ENCODE results near the gene DAPK2.

The DAPK2 gene

GRCh38 chr15:63922916-63923315, 123.4 kb downstream of the DAPK2 start:
- H3K9me2 ChIP-seq (replicated peaks; ENCODE audit: insufficient read depth, low read length): no peaks in the 10 kb centered on the region
- no peak overlapping the region for H3K4me2 ChIP-seq (ENCODE audit: low read depth, low read length)
- DNase-seq: no peak
- no peak overlapping the region for H2AFZ ChIP-seq (ENCODE audit: low read length)
- H3F3A ChIP-seq (ENCODE audit: insufficient read depth, low read length): 0 out of 2 replicates have a peak, but pooled peaks cover 7% of the 10 kb centered on the region
- no peak overlapping the region for H3K27ac ChIP-seq (ENCODE audit: low read length)
- H3K79me2 ChIP-seq (ENCODE audit: low read length): no peaks in the 10 kb centered on the region
- H3K9me3 ChIP-seq (replicated peaks; ENCODE audit: insufficient read depth, low read length): no peaks in the 10 kb centered on the region
- no peaks in the 10 kb centered on the region for H3K36me3 ChIP-seq (replicated peaks; ENCODE audit: insufficient read depth, low read length)
- H3K9ac ChIP-seq (ENCODE audit: low read length): no peak overlapping the region
- H4K20me1 ChIP-seq (ENCODE audit: insufficient read depth, low read length): no peaks in the 10 kb centered on the region
- peaks cover 34% of the 10 kb centered on the region for H3K4me1 ChIP-seq (ENCODE audit: low read length)
- H3K27me3 ChIP-seq (replicated peaks; ENCODE audit: insufficient read depth, low read length): no peaks in the 10 kb centered on the region
- no peak overlapping the region for H3K4me3 ChIP-seq (ENCODE audit: low read length)
- TF ChIP-seq EZH2phosphoT487 (IDR thresholded peaks at IDR 0.05; ENCODE audit: low read length) (no peak), CTCF (IDR thresholded peaks at IDR 0.05; ENCODE audit: low read length) (no peak), EZH2 (optimal IDR thresholded peaks at IDR 0.05; ENCODE audit: low read depth, low read length) (no peak)

- H3K36me3 ChIP-seq (replicated peaks; ENCODE audit: insufficient read depth, low read length): no peaks in the 10 kb centered on the region
These were observed 123.9 kb downstream of the DAPK2 start for GRCh38 chr15:63922261-63922904.

GRCh38 chr15:63920504-63921175, 125.6 kb downstream of the DAPK2 start:
- 0 out of 2 replicates have a peak, but pooled peaks cover 7% of the 10 kb centered on the region for H3F3A ChIP-seq (ENCODE audit: insufficient read depth, low read length)
- TF ChIP-seq EZH2 (optimal IDR thresholded peaks at IDR 0.05; ENCODE audit: low read depth, low read length) (no peak), CTCF (IDR thresholded peaks at IDR 0.05; ENCODE audit: low read length) (no peak), EZH2phosphoT487 (IDR thresholded peaks at IDR 0.05; ENCODE audit: low read length) (no peak)
- no peaks in the 10 kb centered on the region for H3K36me3 ChIP-seq (replicated peaks; ENCODE audit: insufficient read depth, low read length)
- H3K4me1 ChIP-seq (ENCODE audit: low read length): peaks cover 36% of the 10 kb centered on the region
- H4K20me1 ChIP-seq (ENCODE audit: insufficient read depth, low read length): no peaks in the 10 kb centered on the region
- no peaks in the 10 kb centered on the region for H3K9me2 ChIP-seq (replicated peaks; ENCODE audit: insufficient read depth, low read length)
- H2AFZ ChIP-seq (ENCODE audit: low read length): no peak overlapping the region
- no peak overlapping the region for H3K4me2 ChIP-seq (ENCODE audit: low read depth, low read length)
- DNase-seq: no peak
- H3K9ac ChIP-seq (ENCODE audit: low read length): no peak overlapping the region
- H3K79me2 ChIP-seq (ENCODE audit: low read length): no peaks in the 10 kb centered on the region
- H3K4me3 ChIP-seq (ENCODE audit: low read length): no peak overlapping the region
- H3K9me3 ChIP-seq (replicated peaks; ENCODE audit: insufficient read depth, low read length): no peaks in the 10 kb centered on the region
- no peak overlapping the region for H3K27ac ChIP-seq (ENCODE audit: low read length)
- no peaks in the 10 kb centered on the region for H3K27me3 ChIP-seq (replicated peaks; ENCODE audit: insufficient read depth, low read length)

More at GRCh38 chr15:63922261-63922904, 123.9 kb downstream of the DAPK2 start:
- DNase-seq: no peak
- Histone ChIP-seq H3F3A (ENCODE audit: insufficient read depth, low read length) (0 out of 2 replicates have a peak, but pooled peaks cover 7% of the 10 kb centered on the region), H3K4me2 (ENCODE audit: low read depth, low read length) (no peak overlapping the region), H3K9me3 (replicated peaks; ENCODE audit: insufficient read depth, low read length) (no peaks in the 10 kb centered on the region), H3K4me3 (ENCODE audit: low read length) (no peak overlapping the region), H3K27ac (ENCODE audit: low read length) (no peak overlapping the region), H4K20me1 (ENCODE audit: insufficient read depth, low read length) (no peaks in the 10 kb centered on the region), H3K4me1 (ENCODE audit: low read length) (peaks cover 34% of the 10 kb centered on the region), H3K9me2 (replicated peaks; ENCODE audit: insufficient read depth, low read length) (no peaks in the 10 kb centered on the region), H3K27me3 (replicated peaks; ENCODE audit: insufficient read depth, low read length) (no peaks in the 10 kb centered on the region), H3K79me2 (ENCODE audit: low read length) (no peaks in the 10 kb centered on the region), H2AFZ (ENCODE audit: low read length) (no peak overlapping the region), H3K9ac (ENCODE audit: low read length) (no peak overlapping the region)
- TF ChIP-seq EZH2 (optimal IDR thresholded peaks at IDR 0.05; ENCODE audit: low read depth, low read length) (no peak), EZH2phosphoT487 (IDR thresholded peaks at IDR 0.05; ENCODE audit: low read length) (no peak), CTCF (IDR thresholded peaks at IDR 0.05; ENCODE audit: low read length) (no peak)
